Measurements from ENCODE around the gene MYH11.

The MYH11 gene

DNA sequence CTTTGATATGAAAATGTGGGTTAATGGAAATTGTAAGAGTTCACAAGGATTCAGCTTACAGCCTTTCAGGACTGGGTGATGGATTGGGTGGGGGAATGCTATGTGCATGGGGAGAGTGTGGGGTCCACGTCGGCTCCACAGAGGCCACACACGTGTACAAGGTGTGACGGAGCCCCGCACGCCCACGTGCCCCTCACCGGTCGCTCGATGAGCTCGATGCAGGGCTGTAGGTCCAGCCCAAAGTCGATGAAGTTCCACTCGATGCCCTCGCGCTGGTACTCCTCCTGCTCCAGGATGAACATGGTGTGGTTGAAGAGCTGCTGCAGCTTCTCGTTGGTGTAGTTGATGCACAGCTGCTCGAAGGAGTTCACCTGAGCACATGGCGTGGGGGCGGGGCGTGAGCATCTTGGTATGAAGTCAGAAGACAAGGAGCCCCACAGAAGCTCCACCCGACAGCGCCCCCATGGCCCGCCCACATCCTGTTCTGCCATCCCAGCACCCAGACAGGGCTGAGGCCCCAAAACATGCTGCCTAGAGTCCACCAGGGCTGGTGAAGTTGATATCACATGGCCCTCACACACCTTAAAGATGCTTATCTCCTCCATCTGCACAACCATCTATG is 99.1 kb downstream of the MYH11 start:
- H3K36me3 Mint-ChIP-seq (ENCODE audit: low read depth), result no peaks in the 10 kb centered on the region
- TF ChIP-seq, protein P1, sequence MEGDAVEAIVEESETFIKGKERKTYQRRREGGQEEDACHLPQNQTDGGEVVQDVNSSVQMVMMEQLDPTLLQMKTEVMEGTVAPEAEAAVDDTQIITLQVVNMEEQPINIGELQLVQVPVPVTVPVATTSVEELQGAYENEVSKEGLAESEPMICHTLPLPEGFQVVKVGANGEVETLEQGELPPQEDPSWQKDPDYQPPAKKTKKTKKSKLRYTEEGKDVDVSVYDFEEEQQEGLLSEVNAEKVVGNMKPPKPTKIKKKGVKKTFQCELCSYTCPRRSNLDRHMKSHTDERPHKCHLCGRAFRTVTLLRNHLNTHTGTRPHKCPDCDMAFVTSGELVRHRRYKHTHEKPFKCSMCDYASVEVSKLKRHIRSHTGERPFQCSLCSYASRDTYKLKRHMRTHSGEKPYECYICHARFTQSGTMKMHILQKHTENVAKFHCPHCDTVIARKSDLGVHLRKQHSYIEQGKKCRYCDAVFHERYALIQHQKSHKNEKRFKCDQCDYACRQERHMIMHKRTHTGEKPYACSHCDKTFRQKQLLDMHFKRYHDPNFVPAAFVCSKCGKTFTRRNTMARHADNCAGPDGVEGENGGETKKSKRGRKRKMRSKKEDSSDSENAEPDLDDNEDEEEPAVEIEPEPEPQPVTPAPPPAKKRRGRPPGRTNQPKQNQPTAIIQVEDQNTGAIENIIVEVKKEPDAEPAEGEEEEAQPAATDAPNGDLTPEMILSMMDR (IDR thresholded peaks at IDR 0.05; ENCODE audit: unreplicated experiment in 3 of 3), result no peak
- H3K4me3 Mint-ChIP-seq, result no peak overlapping the region
- H3K4me1 Mint-ChIP-seq, result no peaks in the 10 kb centered on the region
- H3K27ac Mint-ChIP-seq, result no peak overlapping the region
- H3K9me3 Mint-ChIP-seq, result no peaks in the 10 kb centered on the region
- H3K27me3 Mint-ChIP-seq (ENCODE audit: low read depth), result peaks cover 5% of the 10 kb centered on the region

DNA sequence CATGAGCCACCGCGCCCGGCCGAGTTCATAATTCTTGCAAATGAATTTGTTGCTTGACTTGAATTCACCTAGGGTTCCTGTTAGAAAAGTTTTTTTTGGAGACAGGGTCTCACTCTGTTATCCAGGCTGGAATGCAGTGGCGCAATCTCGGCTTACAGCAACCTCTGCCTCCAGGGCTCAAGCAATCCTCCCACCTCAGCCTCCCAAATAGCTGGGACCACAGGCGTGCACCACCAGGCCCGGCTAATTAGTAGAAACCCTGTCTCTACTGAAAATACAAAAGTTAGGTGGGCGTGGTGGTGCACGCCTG is 99.8 kb downstream of the MYH11 start:
- Mint-ChIP-seq H3K4me3 (no peak overlapping the region), H3K4me1 (no peaks in the 10 kb centered on the region), H3K27ac (no peak overlapping the region), H3K9me3 (no peaks in the 10 kb centered on the region), H3K36me3 (ENCODE audit: low read depth) (no peaks in the 10 kb centered on the region), H3K27me3 (ENCODE audit: low read depth) (peaks cover 3% of the 10 kb centered on the region)
- TF ChIP-seq, protein P1 (IDR thresholded peaks at IDR 0.05; ENCODE audit: unreplicated experiment in 3 of 3), result no peak

DNA sequence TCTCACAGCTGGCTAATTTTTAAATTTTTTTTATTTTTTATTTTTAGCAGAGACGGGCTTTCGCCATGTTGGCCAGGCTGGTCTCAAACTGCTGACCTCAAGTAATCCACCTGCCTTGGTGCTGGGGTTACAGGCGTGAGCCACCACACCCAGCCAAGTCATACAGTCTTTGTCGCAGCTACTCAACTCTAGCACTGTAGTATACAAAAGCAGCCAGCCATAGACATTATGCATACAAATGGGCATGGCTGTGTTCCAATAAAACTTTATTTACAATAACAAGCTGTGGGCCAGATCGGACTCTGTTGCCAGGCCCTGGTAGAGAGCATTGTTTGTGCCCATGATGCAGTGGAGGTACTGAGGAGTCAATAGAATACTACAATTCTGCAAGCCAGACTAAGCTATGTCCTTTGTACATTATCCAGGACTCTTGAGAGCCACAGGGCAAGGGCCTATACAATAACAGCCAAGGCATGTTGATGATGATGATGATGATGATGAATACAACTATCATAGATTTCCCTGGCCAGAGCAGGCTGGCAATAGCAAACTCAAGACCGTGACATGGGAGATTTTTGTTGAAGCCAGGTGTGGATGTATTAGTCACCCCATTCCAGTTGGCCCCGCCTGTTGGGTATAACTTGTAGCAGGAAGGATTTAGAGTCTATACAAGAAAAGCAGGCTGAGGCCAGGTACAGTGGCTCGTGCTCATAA is 101.8 kb downstream of the MYH11 start:
- TF ChIP-seq, protein P1 (IDR thresholded peaks at IDR 0.05; ENCODE audit: unreplicated experiment in 3 of 3), result no peak
- Mint-ChIP-seq H3K27ac (no peak overlapping the region), H3K9me3 (no peaks in the 10 kb centered on the region), H3K27me3 (ENCODE audit: low read depth) (no peaks in the 10 kb centered on the region), H3K36me3 (ENCODE audit: low read depth) (no peaks in the 10 kb centered on the region), H3K4me1 (no peaks in the 10 kb centered on the region), H3K4me3 (no peak overlapping the region)

DNA sequence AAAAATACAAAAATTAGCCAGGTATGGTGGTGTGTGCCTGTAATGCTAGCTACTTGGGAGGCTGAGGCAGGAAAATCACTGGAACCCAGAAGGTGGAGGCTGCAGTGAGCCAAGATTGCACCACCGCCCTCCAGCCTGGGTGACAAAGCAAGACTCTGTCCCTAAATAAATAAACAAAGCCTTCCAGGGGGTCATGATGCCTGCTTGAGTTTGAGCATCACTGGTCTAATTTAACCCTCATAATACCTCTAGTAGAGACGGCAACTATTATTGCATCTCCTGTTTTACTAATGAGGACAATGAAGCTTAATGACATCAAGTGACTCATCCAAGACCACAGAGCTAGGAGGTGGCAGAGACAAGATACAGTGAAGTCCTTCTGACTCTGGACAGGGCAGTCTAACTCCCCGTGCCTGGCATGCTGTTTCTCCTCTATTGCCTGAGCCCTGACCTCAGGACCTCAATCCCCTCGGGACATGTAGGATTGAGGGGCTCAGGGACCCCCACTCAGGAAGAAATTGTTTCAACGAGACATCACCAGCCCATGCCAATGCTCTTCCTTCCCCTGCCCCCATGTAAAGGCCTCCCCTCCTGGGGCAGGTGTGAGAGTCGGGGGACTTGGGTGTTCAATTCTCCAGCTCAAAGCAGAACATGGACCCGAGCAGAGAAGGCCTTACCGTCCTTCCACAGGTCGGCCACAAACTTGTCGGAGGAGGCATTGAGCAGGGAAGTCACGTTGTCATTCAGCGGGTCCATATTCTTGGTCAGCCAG is 103.9 kb downstream of the MYH11 start:
- TF ChIP-seq, protein P1 (IDR thresholded peaks at IDR 0.05; ENCODE audit: unreplicated experiment in 3 of 3), result no peak

DNA sequence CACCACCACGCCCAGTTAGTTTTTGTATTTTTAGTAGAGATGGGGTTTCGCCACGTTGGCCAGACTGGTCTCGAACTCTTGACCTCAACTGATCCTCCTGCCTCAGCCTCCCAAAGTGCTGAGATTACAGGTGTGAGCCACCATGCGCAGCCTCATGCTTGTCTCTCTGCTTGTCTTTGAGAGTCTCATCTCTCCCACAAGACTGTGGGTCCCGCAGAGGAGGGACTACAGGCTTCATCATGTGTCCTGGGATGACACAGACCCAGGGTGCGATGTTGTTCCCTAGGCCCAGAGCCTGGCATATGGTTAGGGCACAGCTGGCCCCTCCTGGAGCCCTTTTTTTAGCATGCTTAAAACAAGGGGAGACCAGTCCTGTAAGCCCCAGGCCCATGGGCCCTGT is 104.9 kb downstream of the MYH11 start:
- Mint-ChIP-seq H3K4me3 (no peak overlapping the region), H3K27ac (no peak overlapping the region), H3K9me3 (no peaks in the 10 kb centered on the region), H3K36me3 (ENCODE audit: low read depth) (no peaks in the 10 kb centered on the region), H3K27me3 (ENCODE audit: low read depth) (peaks cover 5% of the 10 kb centered on the region), H3K4me1 (no peaks in the 10 kb centered on the region)
- TF ChIP-seq, protein P1 (IDR thresholded peaks at IDR 0.05; ENCODE audit: unreplicated experiment in 3 of 3), result no peak

More for the DNA sequence above, 103.9 kb downstream of the MYH11 start:
- Mint-ChIP-seq H3K27me3 (ENCODE audit: low read depth) (peaks cover 5% of the 10 kb centered on the region), H3K36me3 (ENCODE audit: low read depth) (no peaks in the 10 kb centered on the region), H3K27ac (no peak overlapping the region), H3K9me3 (no peaks in the 10 kb centered on the region), H3K4me1 (no peaks in the 10 kb centered on the region), H3K4me3 (no peak overlapping the region)
